Skeletal muscle satellite cell (primary cell): ENCODE results near the gene TIMM17B.

Source experiments
- H3K27me3 ChIP-seq: 2 replicates; pipeline ENCODE4 v1.7.0; 2013; ENCODE audit warnings: low read length; ENCODE audit not compliant: control insufficient read depth, insufficient read depth
- H3K36me3 ChIP-seq: 2 replicates; pipeline ENCODE4 v1.7.0; 2013; ENCODE audit warnings: mild to moderate bottlenecking, control low read depth, low read length; ENCODE audit not compliant: insufficient read depth
- H3K4me1 ChIP-seq: 2 replicates; pipeline ENCODE4 v1.7.0; 2013; ENCODE audit warnings: low read length; ENCODE audit not compliant: control insufficient read depth, insufficient read depth
- H3K4me2 ChIP-seq: 2 replicates; pipeline ENCODE4 v1.7.0; 2013; ENCODE audit warnings: mild to moderate bottlenecking, low read length
- H3K4me3 ChIP-seq: 2 replicates; pipeline ENCODE4 v1.7.0; 2013; ENCODE audit warnings: low read length
- H3K9ac ChIP-seq: 2 replicates; pipeline ENCODE4 v1.7.0; 2013; ENCODE audit warnings: mild to moderate bottlenecking, low read depth, low read length, moderate library complexity
- H3K9me3 ChIP-seq: replicated peaks from 2 replicates; pipeline ENCODE4 v1.7.0; 2013; ENCODE audit warnings: mild to moderate bottlenecking, control low read depth, low read length

Gene TIMM17B

DNA sequence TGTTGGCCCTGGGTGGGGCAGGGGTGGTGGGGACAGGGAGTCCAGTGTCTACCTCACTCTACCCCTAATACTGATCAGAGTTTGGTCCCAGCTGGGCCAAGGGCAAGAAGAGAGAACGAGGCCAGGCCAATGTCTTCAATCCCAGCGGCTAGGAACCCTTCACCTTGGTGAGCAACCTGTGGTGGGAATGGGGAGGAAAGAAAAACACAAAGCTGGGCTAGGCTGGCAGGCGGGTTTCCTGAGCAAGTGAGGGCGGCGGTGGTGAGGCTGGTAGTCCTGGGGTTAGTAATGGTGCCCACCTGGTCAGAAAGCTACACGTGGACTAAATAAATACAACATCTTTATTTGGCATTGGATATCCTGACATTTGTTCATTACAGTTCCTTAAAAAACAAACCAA lies 5.7 kb upstream of the TIMM17B start:
- H3K4me1 ChIP-seq, result no peaks in the 10 kb centered on the region
- no peaks in the 10 kb centered on the region for H3K27me3 ChIP-seq
- H3K36me3 ChIP-seq, result peaks cover 18% of the 10 kb centered on the region
- no peaks in the 10 kb centered on the region for H3K9me3 ChIP-seq
- H3K4me2 ChIP-seq, result no peak overlapping the region
- no peak overlapping the region for H3K9ac ChIP-seq
- no peak overlapping the region for H3K4me3 ChIP-seq

DNA sequence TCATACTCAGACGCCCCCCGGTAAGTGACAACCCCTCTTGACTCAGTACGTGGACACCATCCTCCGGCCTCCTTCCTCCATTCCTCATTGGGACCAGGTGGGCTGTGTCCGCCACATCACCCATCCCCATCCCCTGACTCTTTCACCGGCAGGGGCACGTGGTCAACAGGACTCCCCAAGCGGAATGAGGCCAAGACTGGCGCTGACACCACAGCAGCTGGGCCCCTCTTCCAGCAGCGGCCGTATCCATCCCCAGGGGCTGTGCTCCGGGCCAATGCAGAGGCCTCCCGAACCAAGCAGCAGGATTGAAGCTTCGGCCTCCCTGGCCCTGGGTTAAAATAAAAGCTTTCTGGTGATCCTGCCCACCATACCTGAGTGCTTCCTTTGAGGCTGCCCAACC lies 5.2 kb upstream of the TIMM17B start:
- H3K9me3 ChIP-seq, result no peaks in the 10 kb centered on the region
- peaks cover 18% of the 10 kb centered on the region for H3K36me3 ChIP-seq

GRCh38 chrX:48902135-48902534 lies 4.6 kb upstream of the TIMM17B start:
- Histone ChIP-seq H3K4me2 (no peak overlapping the region), H3K4me1 (no peaks in the 10 kb centered on the region), H3K9me3 (no peaks in the 10 kb centered on the region), H3K27me3 (no peaks in the 10 kb centered on the region), H3K36me3 (peaks cover 18% of the 10 kb centered on the region), H3K4me3 (no peak overlapping the region), H3K9ac (no peak overlapping the region)

More for the DNA sequence above, 5.2 kb upstream of the TIMM17B start:
- no peaks in the 10 kb centered on the region for H3K27me3 ChIP-seq
- H3K4me2 ChIP-seq, result no peak overlapping the region
- no peak overlapping the region for H3K4me3 ChIP-seq
- no peaks in the 10 kb centered on the region for H3K4me1 ChIP-seq
- no peak overlapping the region for H3K9ac ChIP-seq

GRCh38 chrX:48901069-48901468 lies 3.5 kb upstream of the TIMM17B start:
- Histone ChIP-seq H3K4me3 (no peak overlapping the region), H3K36me3 (peaks cover 15% of the 10 kb centered on the region), H3K27me3 (no peaks in the 10 kb centered on the region), H3K9me3 (no peaks in the 10 kb centered on the region), H3K9ac (no peak overlapping the region), H3K4me2 (no peak overlapping the region), H3K4me1 (peaks cover 6% of the 10 kb centered on the region)

GRCh38 chrX:48899078-48899410 lies 1.5 kb upstream of the TIMM17B start:
- H3K4me3 ChIP-seq, result no peak overlapping the region
- peaks cover 14% of the 10 kb centered on the region for H3K36me3 ChIP-seq
- peaks cover 6% of the 10 kb centered on the region for H3K4me1 ChIP-seq
- no peaks in the 10 kb centered on the region for H3K9me3 ChIP-seq
- no peaks in the 10 kb centered on the region for H3K27me3 ChIP-seq
- no peak overlapping the region for H3K9ac ChIP-seq
- H3K4me2 ChIP-seq, result peak overlapping the region; percentile 3

GRCh38 chrX:48897157-48897624 lies 377 bp downstream of the TIMM17B start:
- peak overlapping the region; percentile 75 for H3K4me2 ChIP-seq

DNA sequence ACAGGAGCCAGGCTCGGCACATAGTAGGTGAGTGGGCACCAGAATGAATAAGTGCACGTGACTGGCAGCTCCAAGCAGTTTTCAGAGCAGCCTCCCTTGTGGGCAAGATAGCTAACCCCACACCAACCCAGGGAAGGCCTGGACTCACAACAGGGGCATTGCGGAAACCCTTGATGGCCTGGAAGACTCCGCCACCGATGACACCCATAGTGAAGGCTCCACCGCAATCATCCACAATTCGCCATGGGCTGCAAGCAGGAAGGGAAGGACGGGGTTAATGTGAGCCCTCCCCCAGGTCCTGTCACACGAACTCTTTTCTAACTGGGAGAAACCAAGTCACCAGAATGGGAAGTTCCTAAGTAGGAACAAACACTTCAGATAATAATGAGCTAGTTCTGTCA lies 957 bp downstream of the TIMM17B start:
- no peaks in the 10 kb centered on the region for H3K9me3 ChIP-seq
- H3K36me3 ChIP-seq, result peaks cover 8% of the 10 kb centered on the region
- peaks cover 10% of the 10 kb centered on the region for H3K4me1 ChIP-seq
- H3K27me3 ChIP-seq, result no peaks in the 10 kb centered on the region
- peak overlapping the region; percentile 81 for H3K4me3 ChIP-seq
- H3K9ac ChIP-seq, result peak overlapping the region; percentile 91
- H3K4me2 ChIP-seq, result peak overlapping the region; percentile 75

More at GRCh38 chrX:48897157-48897624, 377 bp downstream of the TIMM17B start:
- Histone ChIP-seq H3K4me1 (peaks cover 6% of the 10 kb centered on the region), H3K9ac (peak overlapping the region; percentile 91), H3K36me3 (peaks cover 13% of the 10 kb centered on the region), H3K9me3 (no peaks in the 10 kb centered on the region), H3K4me3 (peak overlapping the region; percentile 81), H3K27me3 (no peaks in the 10 kb centered on the region)

- no peaks in the 10 kb centered on the region for H3K9me3 ChIP-seq
- H3K4me3 ChIP-seq, result no peak overlapping the region
- H3K4me2 ChIP-seq, result no peak overlapping the region
- H3K4me1 ChIP-seq, result peaks cover 10% of the 10 kb centered on the region
- H3K27me3 ChIP-seq, result no peaks in the 10 kb centered on the region
- peaks cover 2% of the 10 kb centered on the region for H3K36me3 ChIP-seq
- H3K9ac ChIP-seq, result no peak overlapping the region
Observed at GRCh38 chrX:48894891-48895290, 2.7 kb downstream of the TIMM17B start.

DNA sequence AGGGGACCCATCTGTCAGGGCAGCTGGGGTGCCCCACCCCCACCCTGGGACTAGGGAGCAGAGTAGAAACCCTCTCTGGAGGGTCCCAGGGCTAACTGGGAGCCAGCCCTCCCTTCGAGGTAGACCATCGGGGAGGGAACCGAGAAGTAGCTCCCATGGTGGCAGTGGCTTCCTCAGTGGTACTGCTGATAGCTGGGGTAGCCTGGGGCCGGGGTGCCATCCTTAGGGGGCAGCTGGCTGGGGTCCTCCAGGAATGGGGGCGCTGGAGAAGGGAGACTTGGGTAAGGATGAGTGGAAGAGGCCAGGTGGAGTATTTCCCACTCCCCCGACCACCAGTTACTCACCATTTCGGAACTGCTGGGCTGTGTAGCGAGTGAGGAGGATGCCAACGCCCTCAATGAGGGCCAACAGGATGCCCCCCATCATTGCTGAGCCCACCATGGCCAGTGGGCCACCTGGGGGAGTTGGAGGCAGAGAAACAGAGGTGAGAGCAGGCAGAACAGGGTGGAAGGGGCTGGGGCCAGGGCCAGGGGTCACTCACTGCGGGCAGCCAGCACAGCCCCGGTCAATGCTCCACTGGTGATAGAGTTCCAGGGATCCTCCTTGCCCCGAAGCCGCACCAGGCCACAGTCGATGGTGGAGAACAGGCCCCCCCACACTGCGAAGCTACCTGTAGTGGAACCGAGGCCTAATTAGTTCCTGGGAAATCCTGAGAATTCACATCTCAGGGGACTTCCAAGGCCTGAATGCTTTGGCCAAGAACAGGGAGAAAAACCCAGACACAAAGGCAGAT lies 3.8 kb downstream of the TIMM17B start:
- Histone ChIP-seq H3K27me3 (no peaks in the 10 kb centered on the region), H3K4me3 (no peak overlapping the region), H3K9me3 (no peaks in the 10 kb centered on the region), H3K4me1 (peaks cover 10% of the 10 kb centered on the region), H3K9ac (no peak overlapping the region), H3K36me3 (peaks cover 2% of the 10 kb centered on the region), H3K4me2 (no peak overlapping the region)

DNA sequence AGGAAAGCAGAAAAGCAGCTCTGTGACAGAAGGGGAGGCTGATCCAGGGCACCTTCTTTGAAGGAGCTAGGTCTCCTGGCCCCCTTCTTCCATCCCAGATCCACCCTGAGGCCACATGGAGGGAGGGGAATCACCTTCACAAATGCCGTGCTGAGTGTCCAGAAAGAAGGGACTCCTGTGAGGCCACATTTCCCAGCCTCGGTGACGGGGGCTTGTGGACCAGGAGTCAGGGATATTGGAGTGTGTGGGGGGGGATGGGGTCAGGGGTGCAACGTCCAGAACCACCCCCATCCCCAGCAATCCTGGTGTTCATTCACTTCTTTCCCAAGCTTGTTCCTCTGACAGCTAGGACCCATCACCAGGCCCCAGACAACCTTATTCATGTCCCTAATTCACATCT lies 4.7 kb downstream of the TIMM17B start:
- Histone ChIP-seq H3K4me1 (peaks cover 10% of the 10 kb centered on the region), H3K36me3 (peaks cover 2% of the 10 kb centered on the region), H3K4me3 (no peak overlapping the region), H3K9ac (no peak overlapping the region), H3K9me3 (no peaks in the 10 kb centered on the region), H3K27me3 (no peaks in the 10 kb centered on the region), H3K4me2 (no peak overlapping the region)

- peak overlapping the region; percentile 71 for H3K4me3 ChIP-seq
- H3K27me3 ChIP-seq, result no peaks in the 10 kb centered on the region
- H3K36me3 ChIP-seq, result peaks cover 2% of the 10 kb centered on the region
- peak overlapping the region; percentile 85 for H3K4me2 ChIP-seq
- H3K9ac ChIP-seq, result peak overlapping the region; percentile 44
- H3K4me1 ChIP-seq, result peaks cover 8% of the 10 kb centered on the region
- H3K9me3 ChIP-seq, result no peaks in the 10 kb centered on the region
Observed at GRCh38 chrX:48891402-48892288, 5.9 kb downstream of the TIMM17B start.
